Measurements from ENCODE around the gene TCIRG1.

The TCIRG1 gene

DNA sequence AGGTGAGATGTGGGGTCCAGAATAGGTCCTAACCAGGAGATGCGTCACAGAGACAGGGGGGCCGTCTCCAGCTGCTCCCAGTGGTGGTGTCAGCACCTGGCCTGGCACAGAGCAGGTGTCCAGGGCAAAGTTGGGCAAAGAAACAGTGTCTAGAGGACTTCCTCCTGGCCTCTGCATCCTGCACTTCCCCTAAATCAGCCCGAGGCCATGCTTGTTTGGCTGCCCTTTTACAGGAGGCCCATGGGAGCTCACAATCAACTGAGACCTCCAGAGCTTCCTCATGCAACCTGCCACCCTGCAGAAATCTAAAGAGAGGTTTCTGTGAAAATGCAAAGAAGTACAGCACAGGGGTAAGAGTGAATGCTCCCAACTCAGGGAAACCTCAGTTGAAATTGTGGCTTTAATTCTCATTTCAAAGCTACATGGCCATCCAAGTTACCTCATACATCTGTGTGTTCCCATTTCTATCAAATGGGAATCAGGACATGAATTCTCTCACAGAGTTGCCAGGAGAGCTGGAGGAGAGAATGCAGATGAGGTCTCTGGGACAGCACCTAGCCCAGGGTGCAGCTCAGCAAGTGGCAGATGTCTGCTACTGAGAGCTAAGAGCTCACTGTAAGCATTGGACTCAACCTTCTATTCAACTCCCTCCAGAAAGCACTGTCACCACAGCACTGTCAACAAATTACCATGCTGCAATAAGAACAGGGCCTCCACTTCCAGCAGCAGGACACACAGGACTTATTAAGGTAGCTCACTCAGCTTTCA lies 32.6 kb downstream of the TCIRG1 start:
- Histone ChIP-seq H2AFZ (ENCODE audit: low read depth, low read length) (no peak overlapping the region), H3K14ac (ENCODE audit: low read length in 2 of 2) (no peak overlapping the region), H4K8ac (ENCODE audit: low read length) (no peak overlapping the region), H3K4me2 (ENCODE audit: low read length, poor library complexity, severe bottlenecking) (no peak overlapping the region), H3K9ac (ENCODE audit: low read length) (no peak overlapping the region), H2AK5ac (ENCODE audit: low read length, severe bottlenecking) (no peak overlapping the region), H3K18ac (ENCODE audit: low read depth in 1 of 2, low read length in 2 of 2) (no peak overlapping the region), H4K91ac (ENCODE audit: low read length) (no peak overlapping the region), H3K27ac (ENCODE audit: low read length, poor library complexity, severe bottlenecking) (no peak overlapping the region), H2BK12ac (ENCODE audit: low read length in 2 of 2) (no peak overlapping the region), H3K23ac (ENCODE audit: low read length in 2 of 2) (no peak overlapping the region), H3K9me3 (ENCODE audit: control insufficient read depth, low read length) (no peaks in the 10 kb centered on the region), H3K36me3 (ENCODE audit: control insufficient read depth in 1 of 2, insufficient read depth in 2 of 2, low read depth in 1 of 2, low read length in 2 of 2) (peaks cover 34 to 67% of the 10 kb centered on the region in 2 experiments), H3K4me1 (ENCODE audit: control insufficient read depth, insufficient read depth, low read depth, low read length) (peaks cover 7% of the 10 kb centered on the region), H2BK5ac (ENCODE audit: low read depth, low read length, poor library complexity, severe bottlenecking) (no peak overlapping the region), H3K4me3 (ENCODE audit: insufficient read depth in 1 of 2, low read depth in 1 of 2, low read length in 2 of 2) (no peak overlapping the region), H3K27me3 (ENCODE audit: control insufficient read depth in 1 of 2, insufficient read depth in 1 of 2, low read length in 2 of 2) (no peaks in the 10 kb centered on the region), H3K4ac (ENCODE audit: low read depth in 1 of 2, low read length in 2 of 2) (no peak overlapping the region), H2BK15ac (ENCODE audit: low read depth, poor library complexity, severe bottlenecking) (no peak overlapping the region), H3K79me1 (replicated peaks; ENCODE audit: low read length, poor library complexity, severe bottlenecking) (peaks cover 15% of the 10 kb centered on the region), H2BK120ac (ENCODE audit: low read depth, low read length) (no peak overlapping the region)
- 93% methylated on average over 3 of the region's 3 CpGs for WGBS
- no peak for DNase-seq

DNA sequence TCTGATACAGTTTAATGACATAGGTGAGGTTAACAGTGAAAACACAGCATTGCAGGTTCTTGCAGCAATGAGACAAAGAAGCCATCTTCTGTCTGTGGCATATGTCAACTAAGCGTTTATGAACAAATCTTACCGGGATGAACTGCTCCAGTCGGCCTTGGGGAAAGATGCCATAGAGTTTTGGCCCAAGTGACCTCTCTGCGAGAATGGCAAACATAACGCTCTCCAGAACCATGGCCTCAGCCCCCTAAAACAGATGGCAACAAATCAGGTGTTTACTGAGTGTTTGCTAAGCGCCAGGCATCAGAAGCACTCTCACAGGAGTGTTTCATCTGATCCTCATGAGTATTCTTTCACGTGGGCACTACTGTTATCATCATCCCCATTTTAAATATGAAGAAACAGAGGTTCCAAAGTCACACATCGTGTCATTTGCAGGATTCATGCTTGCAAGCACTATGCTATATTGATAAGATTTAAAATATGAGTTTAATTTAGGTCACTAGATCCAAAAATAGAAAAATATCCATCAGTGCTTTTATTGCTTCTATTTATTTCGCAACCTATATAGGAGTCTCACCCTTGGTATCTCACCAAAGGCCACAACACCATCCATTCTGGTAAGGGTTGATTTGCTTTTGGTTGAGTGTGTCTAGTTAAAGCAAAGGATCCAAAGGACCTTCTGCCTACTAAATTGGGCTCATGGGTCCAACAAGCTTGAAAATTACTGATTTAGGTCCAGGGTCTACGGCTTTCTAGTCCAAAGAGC lies 35.9 kb downstream of the TCIRG1 start:
- no peak overlapping the region for H3K4ac ChIP-seq (ENCODE audit: low read depth in 1 of 2, low read length in 2 of 2)
- H3K9me3 ChIP-seq (ENCODE audit: control insufficient read depth, low read length), result no peaks in the 10 kb centered on the region
- H2BK15ac ChIP-seq (ENCODE audit: low read depth, poor library complexity, severe bottlenecking), result no peak overlapping the region
- H3K4me1 ChIP-seq (ENCODE audit: control insufficient read depth, insufficient read depth, low read depth, low read length), result no peaks in the 10 kb centered on the region
- no peak overlapping the region for H3K18ac ChIP-seq (ENCODE audit: low read depth in 1 of 2, low read length in 2 of 2)
- WGBS, result 95% methylated on average over 8 of the region's 10 CpGs
- H3K27ac ChIP-seq (ENCODE audit: low read length, poor library complexity, severe bottlenecking), result no peak overlapping the region
- H3K14ac ChIP-seq (ENCODE audit: low read length in 2 of 2), result no peak overlapping the region
- H3K23ac ChIP-seq (ENCODE audit: low read length in 2 of 2), result no peak overlapping the region
- no peak overlapping the region for H2BK12ac ChIP-seq (ENCODE audit: low read length in 2 of 2)
- no peaks in the 10 kb centered on the region for H3K27me3 ChIP-seq (ENCODE audit: control insufficient read depth in 1 of 2, insufficient read depth in 1 of 2, low read length in 2 of 2)
- H3K4me2 ChIP-seq (ENCODE audit: low read length, poor library complexity, severe bottlenecking), result no peak overlapping the region
- no peak overlapping the region for H2BK5ac ChIP-seq (ENCODE audit: low read depth, low read length, poor library complexity, severe bottlenecking)
- peaks cover 17% of the 10 kb centered on the region for H3K79me1 ChIP-seq (replicated peaks; ENCODE audit: low read length, poor library complexity, severe bottlenecking)
- no peak overlapping the region for H3K4me3 ChIP-seq (ENCODE audit: insufficient read depth in 1 of 2, low read depth in 1 of 2, low read length in 2 of 2)
- no peak for DNase-seq
- no peak overlapping the region for H4K91ac ChIP-seq (ENCODE audit: low read length)
- H3K36me3 ChIP-seq (ENCODE audit: control insufficient read depth in 1 of 2, insufficient read depth in 2 of 2, low read depth in 1 of 2, low read length in 2 of 2), result peaks cover 24 to 38% of the 10 kb centered on the region in 2 experiments
- H4K8ac ChIP-seq (ENCODE audit: low read length), result no peak overlapping the region
- no peak overlapping the region for H3K9ac ChIP-seq (ENCODE audit: low read length)
- no peak overlapping the region for H2BK120ac ChIP-seq (ENCODE audit: low read depth, low read length)
- no peak overlapping the region for H2AK5ac ChIP-seq (ENCODE audit: low read length, severe bottlenecking)
- no peak overlapping the region for H2AFZ ChIP-seq (ENCODE audit: low read depth, low read length)

DNA sequence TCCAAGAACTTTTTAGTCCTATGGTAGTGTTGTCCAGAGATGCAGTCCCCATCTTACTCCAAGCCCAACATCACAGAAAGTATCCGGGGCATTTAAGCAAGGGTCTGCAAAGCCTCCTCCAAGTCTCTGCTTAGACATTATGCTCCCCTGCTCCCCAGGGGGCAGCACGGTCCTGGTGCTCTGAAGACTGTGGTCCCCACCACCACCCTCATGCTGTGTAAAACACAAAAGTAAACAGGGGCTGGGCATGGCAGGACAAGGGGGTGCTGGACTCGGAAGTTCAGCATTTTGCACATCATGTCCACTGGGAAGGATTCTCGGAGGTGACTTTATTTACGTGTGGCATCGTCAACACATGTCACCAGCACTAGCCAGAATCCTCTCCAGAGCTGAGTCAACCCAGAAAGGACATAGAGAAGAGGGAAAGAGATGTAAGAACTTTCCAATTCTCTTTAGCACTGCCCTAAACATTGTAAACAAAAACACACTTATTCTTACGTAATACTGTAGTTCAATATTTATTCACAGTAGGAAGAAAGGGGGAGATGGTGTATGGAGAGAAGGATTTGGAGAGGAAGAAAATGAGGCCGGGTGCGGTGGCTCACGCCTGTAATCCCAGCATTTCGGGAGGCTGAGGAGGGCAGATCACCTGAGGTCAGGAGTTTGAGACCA lies 37.7 kb downstream of the TCIRG1 start:
- Histone ChIP-seq H4K91ac (ENCODE audit: low read length) (no peak overlapping the region), H3K4me1 (ENCODE audit: control insufficient read depth, insufficient read depth, low read depth, low read length) (peaks cover 1% of the 10 kb centered on the region), H3K79me1 (replicated peaks; ENCODE audit: low read length, poor library complexity, severe bottlenecking) (peaks cover 22% of the 10 kb centered on the region), H3K36me3 (ENCODE audit: control insufficient read depth in 1 of 2, insufficient read depth in 2 of 2, low read depth in 1 of 2, low read length in 2 of 2) (peaks cover 25 to 33% of the 10 kb centered on the region in 2 experiments), H3K23ac (ENCODE audit: low read length in 2 of 2) (no peak overlapping the region), H2AFZ (ENCODE audit: low read depth, low read length) (no peak overlapping the region), H3K9me3 (ENCODE audit: control insufficient read depth, low read length) (no peaks in the 10 kb centered on the region), H2BK5ac (ENCODE audit: low read depth, low read length, poor library complexity, severe bottlenecking) (no peak overlapping the region), H2BK15ac (ENCODE audit: low read depth, poor library complexity, severe bottlenecking) (no peak overlapping the region), H3K18ac (ENCODE audit: low read depth in 1 of 2, low read length in 2 of 2) (no peak overlapping the region), H3K27ac (ENCODE audit: low read length, poor library complexity, severe bottlenecking) (no peak overlapping the region), H2BK120ac (ENCODE audit: low read depth, low read length) (no peak overlapping the region), H3K9ac (ENCODE audit: low read length) (no peak overlapping the region), H3K4ac (ENCODE audit: low read depth in 1 of 2, low read length in 2 of 2) (no peak overlapping the region), H3K14ac (ENCODE audit: low read length in 2 of 2) (no peak overlapping the region), H3K4me3 (ENCODE audit: insufficient read depth in 1 of 2, low read depth in 1 of 2, low read length in 2 of 2) (no peak overlapping the region), H2AK5ac (ENCODE audit: low read length, severe bottlenecking) (no peak overlapping the region), H3K27me3 (ENCODE audit: control insufficient read depth in 1 of 2, insufficient read depth in 1 of 2, low read length in 2 of 2) (no peaks in the 10 kb centered on the region), H3K4me2 (ENCODE audit: low read length, poor library complexity, severe bottlenecking) (no peak overlapping the region), H4K8ac (ENCODE audit: low read length) (no peak overlapping the region), H2BK12ac (ENCODE audit: low read length in 2 of 2) (no peak overlapping the region)
- DNase-seq, result peak; percentile 16
- WGBS, result 97% methylated on average over 7 of the region's 11 CpGs

All from mesenchymal stem cell (in vitro differentiated cells and primary cell).